Measurements from ENCODE around the gene AP3M1.

Gene AP3M1

DNA sequence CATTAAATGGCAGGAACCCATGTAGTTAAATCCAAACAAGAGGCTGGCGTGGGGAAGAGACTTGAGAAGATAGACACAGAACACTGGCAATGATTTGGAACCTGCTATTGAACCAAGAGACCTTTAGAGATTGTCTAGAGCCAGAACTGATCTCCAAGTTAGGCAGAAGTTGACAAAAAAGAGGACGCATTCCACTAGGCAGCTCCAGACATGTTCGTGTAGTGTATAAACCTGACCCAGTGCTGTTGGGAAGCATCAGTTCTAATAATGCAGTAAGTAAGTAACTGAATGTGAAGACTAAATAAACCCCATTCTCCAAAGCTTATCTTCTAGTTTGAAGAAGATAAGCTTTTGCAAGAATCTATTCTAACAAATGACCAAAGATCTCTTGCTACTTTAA is 50.8 kb downstream of the AP3M1 start:
- Histone ChIP-seq H3K4me3 (no peak overlapping the region), H3K9ac (ENCODE audit: insufficient read length) (no peak overlapping the region), H3K36me3 (ENCODE audit: insufficient read depth, low read length) (peaks cover 7% of the 10 kb centered on the region; the same call in 1 of the 2 replicates), H3K9me3 (ENCODE audit: low read depth, low read length) (no peaks in the 10 kb centered on the region), H3K27ac (no peak overlapping the region)
- TF ChIP-seq EZH2 (IDR thresholded peaks at IDR 0.05) (no peak), POLR2AphosphoS5 (IDR thresholded peaks at IDR 0.05; ENCODE audit: borderline replicate concordance, low read depth, low read length) (no peak), FOXP2 (optimal IDR thresholded peaks at IDR 0.05; ENCODE audit: control extremely low read depth, extremely low read length, insufficient read depth) (no peak)
- no peak for DNase-seq (ENCODE audit: low read depth, low spot score)

GRCh38 chr10:74099420-74099819 is 51.2 kb downstream of the AP3M1 start:
- DNase-seq (ENCODE audit: low read depth, low spot score), result no peak
- Histone ChIP-seq H3K27ac (no peak overlapping the region), H3K9ac (ENCODE audit: insufficient read length) (no peak overlapping the region), H3K36me3 (ENCODE audit: insufficient read depth, low read length) (peaks cover 7% of the 10 kb centered on the region; the same call in 1 of the 2 replicates), H3K9me3 (ENCODE audit: low read depth, low read length) (no peaks in the 10 kb centered on the region), H3K4me3 (no peak overlapping the region)
- no peak for TF ChIP-seq FOXP2 (optimal IDR thresholded peaks at IDR 0.05; ENCODE audit: control extremely low read depth, extremely low read length, insufficient read depth)
- TF ChIP-seq EZH2 (IDR thresholded peaks at IDR 0.05), result no peak
- no peak for TF ChIP-seq POLR2AphosphoS5 (IDR thresholded peaks at IDR 0.05; ENCODE audit: borderline replicate concordance, low read depth, low read length)

GRCh38 chr10:74097776-74098175 is 52.9 kb downstream of the AP3M1 start:
- Histone ChIP-seq H3K9ac (ENCODE audit: insufficient read length) (no peak overlapping the region), H3K4me3 (no peak overlapping the region), H3K27ac (no peak overlapping the region), H3K9me3 (ENCODE audit: low read depth, low read length) (no peaks in the 10 kb centered on the region), H3K36me3 (ENCODE audit: insufficient read depth, low read length) (peaks cover 4% of the 10 kb centered on the region; the same call in 1 of the 2 replicates)
- no peak for DNase-seq (ENCODE audit: low read depth, low spot score)
- TF ChIP-seq POLR2AphosphoS5 (IDR thresholded peaks at IDR 0.05; ENCODE audit: borderline replicate concordance, low read depth, low read length), result no peak

DNA sequence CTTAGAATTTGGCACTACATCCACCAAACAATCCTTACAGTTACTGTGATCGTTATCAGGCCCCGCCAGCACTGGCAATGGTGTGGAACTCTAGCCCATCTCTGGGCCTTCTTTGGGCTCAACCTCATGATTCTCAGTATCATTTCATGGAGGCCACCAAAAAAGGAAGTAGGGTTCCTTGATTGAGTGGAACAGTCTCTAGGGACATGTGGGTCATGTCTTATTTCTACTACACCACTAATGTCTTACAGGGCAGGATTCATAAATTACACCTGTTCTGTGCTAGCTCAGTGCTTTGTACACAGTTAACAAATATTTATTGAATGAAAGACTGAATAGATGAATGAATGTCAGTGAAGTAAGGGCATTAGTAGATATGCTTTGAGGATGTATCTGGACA is 53.9 kb downstream of the AP3M1 start:
- no peaks in the 10 kb centered on the region for H3K9me3 ChIP-seq (ENCODE audit: low read depth, low read length)
- no peak for DNase-seq (ENCODE audit: low read depth, low spot score)

DNA sequence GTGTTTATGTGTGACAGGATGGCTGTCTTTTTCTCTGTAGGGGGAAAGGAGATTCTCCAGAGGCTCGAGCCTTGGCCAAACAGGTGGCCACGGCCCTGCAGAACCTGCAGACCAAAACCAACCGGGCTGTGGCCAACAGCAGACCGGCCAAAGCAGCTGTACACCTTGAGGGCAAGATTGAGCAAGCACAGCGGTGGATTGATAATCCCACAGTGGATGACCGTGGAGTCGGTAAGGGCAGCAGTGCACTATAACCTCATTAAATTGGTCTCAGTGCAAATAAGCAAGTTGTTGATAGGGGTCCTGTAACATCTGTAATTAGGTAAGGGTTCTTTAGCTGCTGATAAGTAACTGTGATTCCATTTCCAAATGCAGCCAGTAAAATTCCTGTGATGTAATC is 56.4 kb downstream of the AP3M1 start:
- no peaks in the 10 kb centered on the region for H3K9me3 ChIP-seq (ENCODE audit: low read depth, low read length)
- peaks cover 4% of the 10 kb centered on the region; the same call in 1 of the 2 replicates for H3K36me3 ChIP-seq (ENCODE audit: insufficient read depth, low read length)
- no peak overlapping the region for H3K4me3 ChIP-seq
- H3K27ac ChIP-seq, result no peak overlapping the region
- DNase-seq (ENCODE audit: low read depth, low spot score), result no peak
- TF ChIP-seq EZH2 (IDR thresholded peaks at IDR 0.05) (no peak), FOXP2 (optimal IDR thresholded peaks at IDR 0.05; ENCODE audit: control extremely low read depth, extremely low read length, insufficient read depth) (no peak), POLR2AphosphoS5 (IDR thresholded peaks at IDR 0.05; ENCODE audit: borderline replicate concordance, low read depth, low read length) (no peak)
- no peak overlapping the region for H3K9ac ChIP-seq (ENCODE audit: insufficient read length)

More for the DNA sequence above, 53.9 kb downstream of the AP3M1 start:
- no peak overlapping the region for H3K4me3 ChIP-seq
- H3K27ac ChIP-seq, result no peak overlapping the region
- H3K9ac ChIP-seq (ENCODE audit: insufficient read length), result no peak overlapping the region
- no peak for TF ChIP-seq POLR2AphosphoS5 (IDR thresholded peaks at IDR 0.05; ENCODE audit: borderline replicate concordance, low read depth, low read length)
- TF ChIP-seq EZH2 (IDR thresholded peaks at IDR 0.05), result no peak
- no peak for TF ChIP-seq FOXP2 (optimal IDR thresholded peaks at IDR 0.05; ENCODE audit: control extremely low read depth, extremely low read length, insufficient read depth)
- H3K36me3 ChIP-seq (ENCODE audit: insufficient read depth, low read length), result peaks cover 4% of the 10 kb centered on the region; the same call in 1 of the 2 replicates

DNA sequence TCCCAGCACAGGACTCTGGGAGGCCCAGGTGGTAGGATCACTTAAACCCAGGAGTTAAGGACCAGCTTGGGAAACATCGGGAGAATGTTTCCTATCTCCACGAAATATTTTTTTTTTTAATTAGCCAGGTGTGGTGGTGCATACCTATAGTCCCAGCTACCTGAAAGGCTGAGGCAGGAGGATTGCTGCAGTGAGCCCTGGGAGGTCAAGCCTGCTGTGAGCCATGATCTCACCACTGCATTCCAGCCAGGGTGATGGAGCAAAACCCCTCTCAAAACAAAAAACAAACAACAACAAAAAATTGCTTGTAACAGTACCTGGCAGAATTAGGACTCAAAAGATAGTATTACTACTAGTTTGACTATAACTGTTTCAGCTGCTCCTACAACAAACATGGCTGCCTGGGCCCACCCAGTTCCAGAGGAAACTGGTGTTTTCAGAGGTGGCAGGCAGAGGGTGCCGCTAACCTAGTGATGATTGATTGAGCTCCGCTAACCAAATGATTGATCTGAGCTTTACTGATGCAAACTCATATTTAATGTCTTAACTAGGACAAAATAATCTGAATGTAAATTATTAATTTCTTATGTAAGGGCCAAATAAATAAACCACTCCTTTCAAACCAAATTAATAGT is 57.0 kb downstream of the AP3M1 start:
- Histone ChIP-seq H3K4me3 (no peak overlapping the region), H3K36me3 (ENCODE audit: insufficient read depth, low read length) (peaks cover 4% of the 10 kb centered on the region; the same call in 1 of the 2 replicates), H3K9ac (ENCODE audit: insufficient read length) (no peak overlapping the region), H3K27ac (no peak overlapping the region), H3K9me3 (ENCODE audit: low read depth, low read length) (no peaks in the 10 kb centered on the region)
- no peak for DNase-seq (ENCODE audit: low read depth, low spot score)
- TF ChIP-seq EZH2 (IDR thresholded peaks at IDR 0.05), result no peak
- TF ChIP-seq POLR2AphosphoS5 (IDR thresholded peaks at IDR 0.05; ENCODE audit: borderline replicate concordance, low read depth, low read length), result no peak
- TF ChIP-seq FOXP2 (optimal IDR thresholded peaks at IDR 0.05; ENCODE audit: control extremely low read depth, extremely low read length, insufficient read depth), result no peak

DNA sequence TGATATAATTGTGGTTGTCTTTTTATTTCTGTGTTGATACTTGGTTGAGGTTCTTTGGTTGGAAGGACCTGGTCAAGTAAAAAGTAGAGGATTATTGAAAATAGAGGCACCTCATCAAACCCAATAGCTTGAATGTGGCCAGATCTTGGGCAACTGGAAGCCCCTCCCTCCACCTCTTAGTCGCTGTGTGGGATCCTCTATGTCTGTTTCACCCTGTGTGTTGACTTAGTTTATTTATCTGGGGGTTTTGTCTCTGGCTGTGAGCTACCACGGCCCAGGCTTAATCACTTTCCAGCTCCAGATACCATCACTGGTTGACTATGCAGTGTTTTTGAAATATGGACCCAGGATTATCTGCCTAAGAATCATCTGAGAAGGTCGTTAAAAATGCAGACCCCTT is 58.3 kb downstream of the AP3M1 start:
- H3K9me3 ChIP-seq (ENCODE audit: low read depth, low read length), result no peaks in the 10 kb centered on the region
- DNase-seq (ENCODE audit: low read depth, low spot score), result no peak
- no peak overlapping the region for H3K9ac ChIP-seq (ENCODE audit: insufficient read length)
- peaks cover 4% of the 10 kb centered on the region; the same call in 1 of the 2 replicates for H3K36me3 ChIP-seq (ENCODE audit: insufficient read depth, low read length)
- H3K27ac ChIP-seq, result no peak overlapping the region
- H3K4me3 ChIP-seq, result no peak overlapping the region
- TF ChIP-seq FOXP2 (optimal IDR thresholded peaks at IDR 0.05; ENCODE audit: control extremely low read depth, extremely low read length, insufficient read depth) (no peak), EZH2 (IDR thresholded peaks at IDR 0.05) (no peak), POLR2AphosphoS5 (IDR thresholded peaks at IDR 0.05; ENCODE audit: borderline replicate concordance, low read depth, low read length) (no peak)

- Histone ChIP-seq H3K36me3 (ENCODE audit: insufficient read depth, low read length) (no peaks in the 10 kb centered on the region), H3K4me3 (no peak overlapping the region), H3K27ac (no peak overlapping the region), H3K9me3 (ENCODE audit: low read depth, low read length) (no peaks in the 10 kb centered on the region), H3K9ac (ENCODE audit: insufficient read length) (no peak overlapping the region)
- TF ChIP-seq EZH2 (IDR thresholded peaks at IDR 0.05), result no peak
- no peak for TF ChIP-seq POLR2AphosphoS5 (IDR thresholded peaks at IDR 0.05; ENCODE audit: borderline replicate concordance, low read depth, low read length)
- TF ChIP-seq FOXP2 (optimal IDR thresholded peaks at IDR 0.05; ENCODE audit: control extremely low read depth, extremely low read length, insufficient read depth), result no peak
- DNase-seq (ENCODE audit: low read depth, low spot score), result no peak
Observed at GRCh38 chr10:74088722-74089121, 61.9 kb downstream of the AP3M1 start.

GRCh38 chr10:74086317-74086716 is 64.3 kb downstream of the AP3M1 start:
- TF ChIP-seq FOXP2 (optimal IDR thresholded peaks at IDR 0.05; ENCODE audit: control extremely low read depth, extremely low read length, insufficient read depth) (no peak), EZH2 (IDR thresholded peaks at IDR 0.05) (no peak), POLR2AphosphoS5 (IDR thresholded peaks at IDR 0.05; ENCODE audit: borderline replicate concordance, low read depth, low read length) (no peak)

More at GRCh38 chr10:74086317-74086716, 64.3 kb downstream of the AP3M1 start:
- no peaks in the 10 kb centered on the region for H3K9me3 ChIP-seq (ENCODE audit: low read depth, low read length)
- no peak overlapping the region for H3K9ac ChIP-seq (ENCODE audit: insufficient read length)
- H3K36me3 ChIP-seq (ENCODE audit: insufficient read depth, low read length), result no peaks in the 10 kb centered on the region
- H3K4me3 ChIP-seq, result no peak overlapping the region
- no peak for DNase-seq (ENCODE audit: low read depth, low spot score)
- no peak overlapping the region for H3K27ac ChIP-seq

Data from SK-N-MC (cell line).